MM.1S (cell line): ENCODE results near the gene TMEM178B.

Experiments
- DNase-seq: peaks from one replicate; pipeline ENCODE4 v3.0.0-alpha.2; 2015
- H2AFZ ChIP-seq: fragments of 300-600 bp; sonication (generic); 2 replicates; pipeline ENCODE4 v1.6.0; 2016; ENCODE audit warnings: antibody characterized with exemption, low read length
- H3F3A ChIP-seq: fragments of 300-600 bp; sonication (generic); 2 replicates; pipeline ENCODE4 v1.6.1; 2016; ENCODE audit warnings: mild to moderate bottlenecking, antibody characterized with exemption, low read length, moderate library complexity, mixed read lengths; ENCODE audit not compliant: insufficient read depth
- H3K27ac ChIP-seq: fragments of 300-600 bp; sonication (generic); 2 replicates; pipeline ENCODE4 v1.5.1; 2016; ENCODE audit warnings: mild to moderate bottlenecking, low read length
- H3K27me3 ChIP-seq: fragments of 300-600 bp; sonication (generic); replicated peaks from 2 replicates; pipeline ENCODE4 v1.6.0; 2016; ENCODE audit warnings: low read length; ENCODE audit not compliant: insufficient read depth
- H3K36me3 ChIP-seq: fragments of 300-600 bp; sonication (generic); replicated peaks from 2 replicates; pipeline ENCODE4 v1.6.1; 2016; ENCODE audit warnings: mild to moderate bottlenecking, low read length, mixed read lengths; ENCODE audit not compliant: insufficient read depth
- H3K4me1 ChIP-seq: fragments of 300-600 bp; sonication (generic); 2 replicates; pipeline ENCODE4 v1.6.1; 2016; ENCODE audit warnings: low read length, mixed read lengths
- H3K4me2 ChIP-seq: fragments of 300-600 bp; sonication (generic); 2 replicates; pipeline ENCODE4 v1.6.0; 2016; ENCODE audit warnings: low read depth, low read length
- H3K4me3 ChIP-seq: fragments of 300-600 bp; sonication (generic); 2 replicates; pipeline ENCODE4 v1.5.1; 2016; ENCODE audit warnings: low read length, mixed read lengths
- H3K79me2 ChIP-seq: fragments of 300-600 bp; sonication (generic); 2 replicates; pipeline ENCODE4 v1.6.1; 2016; ENCODE audit warnings: mixed run types, low read length, mixed read lengths
- H3K9ac ChIP-seq: fragments of 300-600 bp; sonication (generic); 2 replicates; pipeline ENCODE4 v1.6.1; 2016; ENCODE audit warnings: low read length, mixed read lengths
- H3K9me2 ChIP-seq: fragments of 300-600 bp; sonication (generic); replicated peaks from 2 replicates; pipeline ENCODE4 v1.6.1; 2016; ENCODE audit warnings: mild to moderate bottlenecking, low read length, mixed read lengths; ENCODE audit not compliant: insufficient read depth
- H3K9me3 ChIP-seq: fragments of 300-600 bp; sonication (generic); replicated peaks from 2 replicates; pipeline ENCODE4 v1.6.1; 2016; ENCODE audit warnings: mild to moderate bottlenecking, low read length, mixed read lengths; ENCODE audit not compliant: insufficient read depth
- H4K20me1 ChIP-seq: fragments of 300-600 bp; sonication (generic); 2 replicates; pipeline ENCODE4 v1.6.1; 2016; ENCODE audit warnings: mild to moderate bottlenecking, low read length, moderate library complexity, mixed read lengths; ENCODE audit not compliant: insufficient read depth
- EZH2 ChIP-seq: fragments of 300-600 bp; sonication (generic); optimal IDR thresholded peaks from 2 replicates; pipeline ENCODE3; 2017; ENCODE audit warnings: low read depth, mild to moderate bottlenecking, antibody characterized with exemption, low read length, mixed read lengths
- EZH2phosphoT487 ChIP-seq: fragments of 300-600 bp; sonication (generic); IDR thresholded peaks from 2 replicates; pipeline ENCODE4 v1.6.1; 2018; ENCODE audit warnings: antibody characterized with exemption, low read length
- TF ChIP-seq, protein P1 (sequence below): fragments of 300-600 bp; sonication (generic); IDR thresholded peaks from 2 replicates; pipeline ENCODE4 v1.5.1; 2016; ENCODE audit warnings: antibody characterized with exemption, low read length, mixed read lengths

Gene TMEM178B

DNA sequence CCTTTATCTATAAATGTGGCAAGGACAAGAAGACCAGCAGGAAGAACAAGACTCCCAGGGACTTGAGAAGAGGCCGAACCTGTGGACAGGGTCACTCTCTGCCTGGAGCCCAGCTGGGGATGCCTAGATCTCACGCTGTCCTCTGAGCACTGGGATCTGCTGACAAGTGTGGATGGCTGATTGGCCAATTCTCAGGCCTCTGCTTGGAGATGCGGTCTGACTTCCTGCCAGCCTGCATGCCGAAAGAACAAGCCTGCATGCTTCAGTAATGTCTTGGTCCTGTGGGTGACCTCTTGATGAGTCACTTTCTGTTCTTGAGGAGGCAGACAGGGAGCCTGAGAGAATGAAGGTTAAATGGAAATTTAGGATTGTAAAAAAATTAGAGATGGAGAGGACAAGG, 84.7 kb downstream of the TMEM178B start:
- no peaks in the 10 kb centered on the region for H4K20me1 ChIP-seq
- H3F3A ChIP-seq, result no peaks in the 10 kb centered on the region
- H2AFZ ChIP-seq, result no peak overlapping the region
- no peak overlapping the region for H3K9ac ChIP-seq
- no peak overlapping the region for H3K4me3 ChIP-seq
- no peaks in the 10 kb centered on the region for H3K9me2 ChIP-seq
- H3K79me2 ChIP-seq, result no peaks in the 10 kb centered on the region
- no peaks in the 10 kb centered on the region for H3K9me3 ChIP-seq
- no peak overlapping the region for H3K4me2 ChIP-seq
- H3K27me3 ChIP-seq, result no peaks in the 10 kb centered on the region
- 0 out of 2 replicates have a peak, but pooled peaks cover 4% of the 10 kb centered on the region for H3K4me1 ChIP-seq
- DNase-seq, result peak; percentile 71
- H3K27ac ChIP-seq, result no peak overlapping the region
- no peaks in the 10 kb centered on the region for H3K36me3 ChIP-seq
- no peak for TF ChIP-seq EZH2
- no peak for TF ChIP-seq EZH2phosphoT487
- TF ChIP-seq, protein P1, sequence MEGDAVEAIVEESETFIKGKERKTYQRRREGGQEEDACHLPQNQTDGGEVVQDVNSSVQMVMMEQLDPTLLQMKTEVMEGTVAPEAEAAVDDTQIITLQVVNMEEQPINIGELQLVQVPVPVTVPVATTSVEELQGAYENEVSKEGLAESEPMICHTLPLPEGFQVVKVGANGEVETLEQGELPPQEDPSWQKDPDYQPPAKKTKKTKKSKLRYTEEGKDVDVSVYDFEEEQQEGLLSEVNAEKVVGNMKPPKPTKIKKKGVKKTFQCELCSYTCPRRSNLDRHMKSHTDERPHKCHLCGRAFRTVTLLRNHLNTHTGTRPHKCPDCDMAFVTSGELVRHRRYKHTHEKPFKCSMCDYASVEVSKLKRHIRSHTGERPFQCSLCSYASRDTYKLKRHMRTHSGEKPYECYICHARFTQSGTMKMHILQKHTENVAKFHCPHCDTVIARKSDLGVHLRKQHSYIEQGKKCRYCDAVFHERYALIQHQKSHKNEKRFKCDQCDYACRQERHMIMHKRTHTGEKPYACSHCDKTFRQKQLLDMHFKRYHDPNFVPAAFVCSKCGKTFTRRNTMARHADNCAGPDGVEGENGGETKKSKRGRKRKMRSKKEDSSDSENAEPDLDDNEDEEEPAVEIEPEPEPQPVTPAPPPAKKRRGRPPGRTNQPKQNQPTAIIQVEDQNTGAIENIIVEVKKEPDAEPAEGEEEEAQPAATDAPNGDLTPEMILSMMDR, result no peak

DNA sequence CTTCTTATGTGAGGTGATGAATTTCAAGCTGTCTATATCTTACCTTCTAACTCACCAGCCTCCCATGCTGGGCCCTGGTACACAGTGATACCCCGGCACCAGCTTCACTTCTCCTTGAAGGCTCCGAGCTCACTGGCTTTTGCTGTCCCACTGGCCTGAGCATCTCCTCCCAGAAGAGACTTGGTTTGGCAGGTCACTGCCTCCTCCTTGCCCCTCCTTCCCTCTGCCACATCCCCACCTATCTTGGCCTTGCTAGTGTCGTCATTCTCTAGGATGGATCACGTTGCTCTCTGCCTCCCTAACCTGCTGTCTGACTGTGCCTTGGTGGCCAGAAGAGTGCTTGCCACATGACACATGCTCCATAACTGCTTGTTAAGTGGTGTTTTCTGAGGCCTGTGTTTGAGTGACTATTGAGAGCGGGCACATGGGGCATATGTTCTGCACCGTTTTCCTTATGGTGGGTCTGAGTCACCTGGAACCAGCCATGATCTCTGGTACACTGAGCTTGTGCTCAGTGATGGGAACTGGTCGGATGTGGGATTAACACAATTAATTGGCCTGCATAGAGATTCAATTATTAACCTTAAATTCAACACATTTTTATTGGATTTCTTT, 86.5 kb downstream of the TMEM178B start:
- no peak for TF ChIP-seq EZH2phosphoT487
- TF ChIP-seq, protein P1, result no peak
- TF ChIP-seq EZH2, result no peak
- no peak overlapping the region for H2AFZ ChIP-seq
- H3K9ac ChIP-seq, result no peak overlapping the region
- no peak overlapping the region for H3K4me3 ChIP-seq
- no peak overlapping the region for H3K27ac ChIP-seq
- no peak for DNase-seq
- H3K36me3 ChIP-seq, result no peaks in the 10 kb centered on the region
- no peaks in the 10 kb centered on the region for H4K20me1 ChIP-seq
- no peaks in the 10 kb centered on the region for H3K9me2 ChIP-seq
- 0 out of 2 replicates have a peak, but pooled peaks cover 5% of the 10 kb centered on the region for H3K79me2 ChIP-seq
- no peaks in the 10 kb centered on the region for H3K27me3 ChIP-seq
- no peaks in the 10 kb centered on the region for H3F3A ChIP-seq
- H3K9me3 ChIP-seq, result no peaks in the 10 kb centered on the region
- H3K4me1 ChIP-seq, result 0 out of 2 replicates have a peak, but pooled peaks cover 4% of the 10 kb centered on the region
- H3K4me2 ChIP-seq, result no peak overlapping the region

DNA sequence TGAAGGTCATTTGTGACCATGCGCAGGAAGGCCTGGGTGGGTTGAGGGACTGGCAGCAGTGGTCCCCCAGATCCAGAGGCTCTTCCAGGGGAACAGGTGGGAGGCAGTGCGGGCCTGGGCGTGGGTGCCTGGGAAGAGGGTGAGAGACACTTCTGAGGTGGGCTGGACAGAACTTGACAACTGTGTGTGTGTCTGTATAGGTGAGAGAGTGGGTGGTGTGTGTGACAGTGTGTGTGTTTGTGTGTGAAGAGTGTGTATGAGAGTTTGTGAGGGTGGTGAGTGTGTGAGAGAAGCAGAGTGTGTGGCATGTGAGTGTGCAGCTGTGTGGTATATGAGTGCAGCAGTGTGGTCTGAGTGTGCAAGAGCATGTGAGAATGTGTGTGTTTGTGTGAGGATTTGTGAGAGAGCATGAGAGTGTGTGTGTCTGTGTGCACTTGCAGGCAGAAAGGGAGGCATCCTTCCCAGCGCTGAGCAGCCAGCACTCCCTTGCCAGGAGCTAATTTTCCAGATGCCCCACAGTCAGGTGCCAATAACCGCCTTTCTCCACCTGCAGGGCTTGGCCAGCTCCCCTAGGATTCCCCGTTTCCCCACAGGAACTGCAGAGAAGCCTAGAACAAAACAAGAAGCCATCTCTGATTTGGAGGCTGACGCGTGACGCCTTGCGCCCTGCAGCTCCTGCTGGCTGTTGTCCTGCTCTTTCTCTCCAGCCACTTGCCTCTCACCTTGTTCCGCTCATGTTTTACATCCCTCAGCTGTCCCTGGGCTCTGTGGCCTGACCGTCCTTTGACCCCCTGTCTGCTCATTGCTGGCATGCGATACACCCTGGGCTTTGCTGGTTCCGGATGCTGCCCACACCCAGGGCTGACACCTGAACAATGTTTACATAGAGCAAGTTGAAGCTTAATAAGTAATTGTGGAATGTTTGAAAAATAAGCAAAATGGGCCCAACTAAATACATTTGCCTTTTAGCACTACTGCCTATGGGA, 88.0 kb downstream of the TMEM178B start:
- H3K4me2 ChIP-seq, result no peak overlapping the region
- H3K27ac ChIP-seq, result no peak overlapping the region
- 0 out of 2 replicates have a peak, but pooled peaks cover 5% of the 10 kb centered on the region for H3K79me2 ChIP-seq
- H3K4me1 ChIP-seq, result 0 out of 2 replicates have a peak, but pooled peaks cover 4% of the 10 kb centered on the region
- no peaks in the 10 kb centered on the region for H3K9me2 ChIP-seq
- no peak overlapping the region for H2AFZ ChIP-seq
- no peak overlapping the region for H3K4me3 ChIP-seq
- H3K36me3 ChIP-seq, result no peaks in the 10 kb centered on the region
- no peak for DNase-seq
- H3K27me3 ChIP-seq, result no peaks in the 10 kb centered on the region
- H4K20me1 ChIP-seq, result no peaks in the 10 kb centered on the region
- H3F3A ChIP-seq, result no peaks in the 10 kb centered on the region
- no peaks in the 10 kb centered on the region for H3K9me3 ChIP-seq
- no peak overlapping the region for H3K9ac ChIP-seq
- TF ChIP-seq EZH2phosphoT487, result no peak
- no peak for TF ChIP-seq EZH2
- TF ChIP-seq, protein P1, result no peak
